ENCODE measurements around the gene FA2H.
A peak's percentile ranks its signal among the peaks of the same experiment; 100 is the strongest.

FA2H gene

GRCh38 chr16:74756203-74756602, 18.4 kb downstream of the FA2H start:
- Histone ChIP-seq H3K27me3 (ENCODE audit: control insufficient read depth, insufficient read depth, low read length) (no peaks in the 10 kb centered on the region), H3K27ac (ENCODE audit: low read depth, low read length) (no peak overlapping the region), H3K4me1 (ENCODE audit: control insufficient read depth, insufficient read depth, low read length) (no peaks in the 10 kb centered on the region), H3K9ac (ENCODE audit: low read depth, low read length) (no peak overlapping the region), H3K4me3 (ENCODE audit: low read depth, low read length) (no peak overlapping the region), H3K9me3 (ENCODE audit: control insufficient read depth, insufficient read depth, low read length) (no peaks in the 10 kb centered on the region), H3K36me3 (ENCODE audit: control insufficient read depth, insufficient read depth, low read length) (no peaks in the 10 kb centered on the region)

GRCh38 chr16:74753180-74753579, 21.4 kb downstream of the FA2H start:
- no peak overlapping the region for H3K27ac ChIP-seq (ENCODE audit: low read depth, low read length)
- no peaks in the 10 kb centered on the region for H3K36me3 ChIP-seq (ENCODE audit: control insufficient read depth, insufficient read depth, low read length)
- H3K4me1 ChIP-seq (ENCODE audit: control insufficient read depth, insufficient read depth, low read length) = peaks cover 13% of the 10 kb centered on the region
- no peak overlapping the region for H3K9ac ChIP-seq (ENCODE audit: low read depth, low read length)
- H3K27me3 ChIP-seq (ENCODE audit: control insufficient read depth, insufficient read depth, low read length) = no peaks in the 10 kb centered on the region
- no peak overlapping the region for H3K4me3 ChIP-seq (ENCODE audit: low read depth, low read length)
- no peaks in the 10 kb centered on the region for H3K9me3 ChIP-seq (ENCODE audit: control insufficient read depth, insufficient read depth, low read length)

- Histone ChIP-seq H3K27ac (ENCODE audit: low read depth, low read length) (no peak overlapping the region), H3K9me3 (ENCODE audit: control insufficient read depth, insufficient read depth, low read length) (no peaks in the 10 kb centered on the region), H3K27me3 (ENCODE audit: control insufficient read depth, insufficient read depth, low read length) (no peaks in the 10 kb centered on the region), H3K4me3 (ENCODE audit: low read depth, low read length) (no peak overlapping the region), H3K36me3 (ENCODE audit: control insufficient read depth, insufficient read depth, low read length) (no peaks in the 10 kb centered on the region), H3K9ac (ENCODE audit: low read depth, low read length) (no peak overlapping the region), H3K4me1 (ENCODE audit: control insufficient read depth, insufficient read depth, low read length) (peaks cover 13% of the 10 kb centered on the region)
Measured at GRCh38 chr16:74752756-74753155, 21.9 kb downstream of the FA2H start.

GRCh38 chr16:74752258-74752657, 22.4 kb downstream of the FA2H start:
- H3K9ac ChIP-seq (ENCODE audit: low read depth, low read length) = no peak overlapping the region
- no peak overlapping the region for H3K4me3 ChIP-seq (ENCODE audit: low read depth, low read length)
- H3K4me1 ChIP-seq (ENCODE audit: control insufficient read depth, insufficient read depth, low read length) = peaks cover 13% of the 10 kb centered on the region
- H3K27ac ChIP-seq (ENCODE audit: low read depth, low read length) = no peak overlapping the region
- H3K9me3 ChIP-seq (ENCODE audit: control insufficient read depth, insufficient read depth, low read length) = no peaks in the 10 kb centered on the region
- H3K27me3 ChIP-seq (ENCODE audit: control insufficient read depth, insufficient read depth, low read length) = no peaks in the 10 kb centered on the region
- H3K36me3 ChIP-seq (ENCODE audit: control insufficient read depth, insufficient read depth, low read length) = no peaks in the 10 kb centered on the region

GRCh38 chr16:74751658-74752057, 23.0 kb downstream of the FA2H start:
- no peak overlapping the region for H3K27ac ChIP-seq (ENCODE audit: low read depth, low read length)
- H3K4me3 ChIP-seq (ENCODE audit: low read depth, low read length) = no peak overlapping the region
- no peaks in the 10 kb centered on the region for H3K9me3 ChIP-seq (ENCODE audit: control insufficient read depth, insufficient read depth, low read length)
- H3K4me1 ChIP-seq (ENCODE audit: control insufficient read depth, insufficient read depth, low read length) = peaks cover 13% of the 10 kb centered on the region
- H3K36me3 ChIP-seq (ENCODE audit: control insufficient read depth, insufficient read depth, low read length) = no peaks in the 10 kb centered on the region
- H3K27me3 ChIP-seq (ENCODE audit: control insufficient read depth, insufficient read depth, low read length) = no peaks in the 10 kb centered on the region
- no peak overlapping the region for H3K9ac ChIP-seq (ENCODE audit: low read depth, low read length)

GRCh38 chr16:74749291-74750055, 25.1 kb downstream of the FA2H start:
- no peaks in the 10 kb centered on the region for H3K27me3 ChIP-seq (ENCODE audit: control insufficient read depth, insufficient read depth, low read length)
- H3K9me3 ChIP-seq (ENCODE audit: control insufficient read depth, insufficient read depth, low read length) = no peaks in the 10 kb centered on the region
- no peak overlapping the region for H3K4me3 ChIP-seq (ENCODE audit: low read depth, low read length)
- peaks cover 13% of the 10 kb centered on the region for H3K4me1 ChIP-seq (ENCODE audit: control insufficient read depth, insufficient read depth, low read length)
- peak overlapping the region; percentile 46 for H3K27ac ChIP-seq (ENCODE audit: low read depth, low read length)
- H3K9ac ChIP-seq (ENCODE audit: low read depth, low read length) = no peak overlapping the region
- no peaks in the 10 kb centered on the region for H3K36me3 ChIP-seq (ENCODE audit: control insufficient read depth, insufficient read depth, low read length)

- Histone ChIP-seq H3K4me1 (ENCODE audit: control insufficient read depth, insufficient read depth, low read length) (peaks cover 13% of the 10 kb centered on the region), H3K4me3 (ENCODE audit: low read depth, low read length) (no peak overlapping the region), H3K27me3 (ENCODE audit: control insufficient read depth, insufficient read depth, low read length) (no peaks in the 10 kb centered on the region), H3K9ac (ENCODE audit: low read depth, low read length) (no peak overlapping the region), H3K9me3 (ENCODE audit: control insufficient read depth, insufficient read depth, low read length) (no peaks in the 10 kb centered on the region), H3K36me3 (ENCODE audit: control insufficient read depth, insufficient read depth, low read length) (no peaks in the 10 kb centered on the region), H3K27ac (ENCODE audit: low read depth, low read length) (no peak overlapping the region)
Measured at GRCh38 chr16:74748616-74749026, 26.0 kb downstream of the FA2H start.

- H3K9ac ChIP-seq (ENCODE audit: low read depth, low read length) = no peak overlapping the region
- no peaks in the 10 kb centered on the region for H3K36me3 ChIP-seq (ENCODE audit: control insufficient read depth, insufficient read depth, low read length)
- H3K4me1 ChIP-seq (ENCODE audit: control insufficient read depth, insufficient read depth, low read length) = peaks cover 16% of the 10 kb centered on the region
- H3K27ac ChIP-seq (ENCODE audit: low read depth, low read length) = no peak overlapping the region
- no peak overlapping the region for H3K4me3 ChIP-seq (ENCODE audit: low read depth, low read length)
- H3K9me3 ChIP-seq (ENCODE audit: control insufficient read depth, insufficient read depth, low read length) = no peaks in the 10 kb centered on the region
- no peaks in the 10 kb centered on the region for H3K27me3 ChIP-seq (ENCODE audit: control insufficient read depth, insufficient read depth, low read length)
Measured at GRCh38 chr16:74747716-74748615, 26.7 kb downstream of the FA2H start.

GRCh38 chr16:74745926-74746325, 28.7 kb downstream of the FA2H start:
- Histone ChIP-seq H3K36me3 (ENCODE audit: control insufficient read depth, insufficient read depth, low read length) (no peaks in the 10 kb centered on the region), H3K9me3 (ENCODE audit: control insufficient read depth, insufficient read depth, low read length) (no peaks in the 10 kb centered on the region), H3K4me1 (ENCODE audit: control insufficient read depth, insufficient read depth, low read length) (peaks cover 23% of the 10 kb centered on the region), H3K9ac (ENCODE audit: low read depth, low read length) (no peak overlapping the region), H3K4me3 (ENCODE audit: low read depth, low read length) (no peak overlapping the region), H3K27ac (ENCODE audit: low read depth, low read length) (no peak overlapping the region), H3K27me3 (ENCODE audit: control insufficient read depth, insufficient read depth, low read length) (no peaks in the 10 kb centered on the region)

GRCh38 chr16:74745109-74745615, 29.5 kb downstream of the FA2H start:
- H3K9ac ChIP-seq (ENCODE audit: low read depth, low read length) = no peak overlapping the region
- H3K27ac ChIP-seq (ENCODE audit: low read depth, low read length) = no peak overlapping the region
- no peaks in the 10 kb centered on the region for H3K36me3 ChIP-seq (ENCODE audit: control insufficient read depth, insufficient read depth, low read length)
- no peaks in the 10 kb centered on the region for H3K27me3 ChIP-seq (ENCODE audit: control insufficient read depth, insufficient read depth, low read length)
- H3K9me3 ChIP-seq (ENCODE audit: control insufficient read depth, insufficient read depth, low read length) = no peaks in the 10 kb centered on the region
- peaks cover 19% of the 10 kb centered on the region for H3K4me1 ChIP-seq (ENCODE audit: control insufficient read depth, insufficient read depth, low read length)
- no peak overlapping the region for H3K4me3 ChIP-seq (ENCODE audit: low read depth, low read length)

GRCh38 chr16:74744566-74744965, 30.1 kb downstream of the FA2H start:
- H3K36me3 ChIP-seq (ENCODE audit: control insufficient read depth, insufficient read depth, low read length) = no peaks in the 10 kb centered on the region
- no peak overlapping the region for H3K27ac ChIP-seq (ENCODE audit: low read depth, low read length)
- H3K4me1 ChIP-seq (ENCODE audit: control insufficient read depth, insufficient read depth, low read length) = peaks cover 13% of the 10 kb centered on the region
- H3K9me3 ChIP-seq (ENCODE audit: control insufficient read depth, insufficient read depth, low read length) = no peaks in the 10 kb centered on the region
- no peaks in the 10 kb centered on the region for H3K27me3 ChIP-seq (ENCODE audit: control insufficient read depth, insufficient read depth, low read length)
- no peak overlapping the region for H3K9ac ChIP-seq (ENCODE audit: low read depth, low read length)
- H3K4me3 ChIP-seq (ENCODE audit: low read depth, low read length) = no peak overlapping the region

Measured in HUES48 (cell line).